CD4-positive, alpha-beta T cell treated with Interleukin-15 for 4 hours (primary cell): ENCODE data around the gene ULBP2.
A peak's percentile ranks its signal among the peaks of the same experiment; 100 is the strongest.
"Not testable (repeated sequence)": the region's sequence is repeated elsewhere in the genome, so short reads cannot be mapped to it uniquely, and the experiment has no call there.

Experiments
- DNase-seq: peaks from one replicate; pipeline ENCODE4 v3.0.0-alpha.2; 2020; ENCODE audit warnings: low spot score

Gene ULBP2

DNA sequence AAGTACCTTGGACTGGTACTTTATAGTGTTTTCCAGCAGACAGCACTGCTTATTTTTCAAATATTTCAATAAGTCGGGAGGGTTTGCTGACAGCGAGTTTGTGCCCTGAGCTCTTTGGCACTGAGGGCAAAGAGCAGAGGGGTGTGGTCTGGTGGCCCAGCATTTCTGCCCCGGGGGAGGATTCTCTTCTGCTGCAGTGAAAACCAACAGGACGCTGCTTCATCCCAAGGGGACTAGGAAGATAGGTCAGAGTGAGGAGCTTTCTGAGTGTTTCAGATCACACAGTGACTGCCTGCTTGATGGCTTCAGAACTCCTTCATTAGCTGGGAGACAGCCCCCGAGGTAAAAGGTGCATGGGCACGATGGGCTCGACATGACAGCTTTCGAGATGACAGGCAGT is 8.6 kb downstream of the ULBP2 start:
- no peak for DNase-seq

GRCh38 chr6:149951096-149951495 is 9.3 kb downstream of the ULBP2 start:
- no peak for DNase-seq

DNA sequence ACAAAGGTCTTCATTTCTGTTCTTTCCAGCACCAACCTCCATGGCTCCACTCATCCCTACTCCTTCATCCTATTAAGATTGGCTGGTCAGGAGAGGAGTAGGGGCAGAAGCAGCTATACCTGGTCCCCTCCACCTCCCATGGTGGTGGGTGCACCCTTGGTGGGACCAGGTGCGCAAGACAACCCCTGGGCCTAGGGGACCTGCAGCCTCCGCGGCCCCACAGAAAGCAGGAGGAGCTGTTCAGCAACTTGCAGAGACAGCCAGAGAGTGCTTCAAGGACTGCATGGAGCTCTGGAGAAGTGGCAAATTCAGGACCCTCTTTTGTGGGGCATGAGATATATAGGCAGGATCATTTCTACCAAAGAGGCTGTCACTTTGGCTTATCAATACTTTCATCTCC is 9.8 kb downstream of the ULBP2 start:
- DNase-seq, result no peak

DNA sequence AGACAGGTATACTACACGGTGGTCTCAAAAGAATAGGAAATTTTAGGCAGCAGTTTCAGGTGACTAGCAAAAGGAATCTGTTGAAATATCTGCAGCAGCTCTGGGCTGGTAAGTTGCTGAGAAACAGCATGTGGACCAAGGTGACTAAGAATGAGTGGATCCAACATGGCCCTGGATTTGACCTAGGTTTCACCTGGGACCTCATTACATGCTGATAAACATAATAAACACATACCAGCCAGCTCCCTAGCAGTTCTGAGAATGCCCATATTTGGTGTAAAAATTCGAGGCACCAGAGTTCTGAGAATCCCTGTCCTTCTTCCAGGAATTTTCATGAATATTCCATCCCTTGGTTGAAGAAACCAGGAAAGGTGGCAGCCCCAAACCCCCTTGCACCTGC is 11.6 kb downstream of the ULBP2 start:
- peak; percentile 16 for DNase-seq

GRCh38 chr6:149953934-149954327 is 12.1 kb downstream of the ULBP2 start:
- DNase-seq, result not testable (repeated sequence)

GRCh38 chr6:149954328-149954983 is 12.6 kb downstream of the ULBP2 start:
- DNase-seq, result not testable (repeated sequence)

DNA sequence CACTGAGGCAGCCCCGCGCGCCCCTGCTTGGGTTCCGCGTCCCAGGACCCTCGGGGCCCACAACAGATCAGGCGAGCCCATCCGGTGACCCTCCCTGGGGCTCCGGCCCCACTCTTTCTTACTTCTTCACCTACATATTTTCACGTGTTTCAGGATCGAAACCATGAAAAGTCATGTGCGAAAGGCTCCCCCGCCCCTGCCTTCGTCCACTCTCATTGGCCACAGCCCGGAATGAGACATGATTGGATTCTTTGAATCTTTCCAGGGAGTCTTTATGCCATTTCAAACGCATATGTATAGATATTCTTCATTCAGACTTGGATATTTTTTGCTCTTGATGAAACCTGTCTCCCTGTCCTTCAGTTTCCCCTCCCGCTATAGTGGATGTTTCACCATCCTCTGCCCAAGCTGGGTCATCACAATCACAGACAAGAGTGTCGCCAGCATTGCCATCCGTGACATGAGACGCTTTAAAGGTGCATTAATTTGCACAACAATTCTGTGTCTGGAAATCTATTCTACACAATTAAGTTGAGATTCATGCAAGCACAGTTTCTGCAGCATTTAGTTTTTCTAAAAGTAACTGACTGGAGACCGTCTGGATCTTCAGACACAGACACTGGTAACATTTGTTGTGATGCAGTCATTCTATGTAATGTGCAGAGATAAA is 13.3 kb downstream of the ULBP2 start:
- not testable (repeated sequence) for DNase-seq

GRCh38 chr6:149955654-149956317 is 14.0 kb downstream of the ULBP2 start:
- DNase-seq, result not testable (repeated sequence)

GRCh38 chr6:149958124-149958523 is 16.3 kb downstream of the ULBP2 start:
- DNase-seq, result not testable (repeated sequence)

GRCh38 chr6:149959806-149960205 is 18.0 kb downstream of the ULBP2 start:
- DNase-seq, result not testable (repeated sequence)

GRCh38 chr6:149960488-149960887 is 18.7 kb downstream of the ULBP2 start:
- DNase-seq, result no peak

DNA sequence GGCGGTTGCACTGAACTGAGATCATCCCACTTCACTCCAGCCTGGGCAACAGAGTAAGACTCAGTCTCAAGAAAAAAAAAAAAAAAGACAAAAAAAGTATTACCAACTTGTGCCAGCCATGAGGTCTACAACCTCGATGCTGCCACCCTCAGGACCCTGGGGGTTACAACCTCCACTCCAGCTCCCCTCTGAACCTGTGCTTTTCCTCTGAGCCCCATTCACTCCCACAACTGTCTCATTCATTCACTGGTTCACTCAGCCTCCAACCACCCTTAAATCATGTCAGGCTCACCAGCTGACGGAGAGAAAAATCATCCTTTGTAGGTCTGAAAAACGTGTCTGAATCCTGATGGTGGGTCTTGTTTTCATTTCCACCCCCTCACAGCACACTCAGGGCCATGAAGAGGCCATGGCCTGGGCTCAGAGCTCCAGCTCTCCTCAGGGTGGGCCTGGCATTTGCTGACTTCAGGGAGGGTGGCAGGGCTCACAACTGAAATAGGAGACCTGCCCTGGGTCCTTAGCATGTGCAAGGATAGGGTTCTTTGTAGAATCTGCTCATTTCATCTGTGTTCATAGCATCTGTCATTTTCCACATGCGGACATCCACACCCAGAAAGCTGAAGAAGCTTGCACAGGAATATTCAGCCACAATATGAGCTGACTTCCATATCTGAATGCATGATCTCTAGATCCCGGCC is 20.1 kb downstream of the ULBP2 start:
- DNase-seq, result peak; percentile 36

- DNase-seq, result no peak
These were observed 20.8 kb downstream of the ULBP2 start for GRCh38 chr6:149962461-149963211.

- peak; percentile 34 for DNase-seq
These were observed 21.3 kb downstream of the ULBP2 start for GRCh38 chr6:149963212-149963461.

GRCh38 chr6:149963462-149964307 is 21.9 kb downstream of the ULBP2 start, which contains the start of gene ULBP1:
ULBP1 (plus strand) TSS chr6:149963943; CDS start chr6:149964050, 107 bp downstream.
- DNase-seq, result peak; percentile 67

DNA sequence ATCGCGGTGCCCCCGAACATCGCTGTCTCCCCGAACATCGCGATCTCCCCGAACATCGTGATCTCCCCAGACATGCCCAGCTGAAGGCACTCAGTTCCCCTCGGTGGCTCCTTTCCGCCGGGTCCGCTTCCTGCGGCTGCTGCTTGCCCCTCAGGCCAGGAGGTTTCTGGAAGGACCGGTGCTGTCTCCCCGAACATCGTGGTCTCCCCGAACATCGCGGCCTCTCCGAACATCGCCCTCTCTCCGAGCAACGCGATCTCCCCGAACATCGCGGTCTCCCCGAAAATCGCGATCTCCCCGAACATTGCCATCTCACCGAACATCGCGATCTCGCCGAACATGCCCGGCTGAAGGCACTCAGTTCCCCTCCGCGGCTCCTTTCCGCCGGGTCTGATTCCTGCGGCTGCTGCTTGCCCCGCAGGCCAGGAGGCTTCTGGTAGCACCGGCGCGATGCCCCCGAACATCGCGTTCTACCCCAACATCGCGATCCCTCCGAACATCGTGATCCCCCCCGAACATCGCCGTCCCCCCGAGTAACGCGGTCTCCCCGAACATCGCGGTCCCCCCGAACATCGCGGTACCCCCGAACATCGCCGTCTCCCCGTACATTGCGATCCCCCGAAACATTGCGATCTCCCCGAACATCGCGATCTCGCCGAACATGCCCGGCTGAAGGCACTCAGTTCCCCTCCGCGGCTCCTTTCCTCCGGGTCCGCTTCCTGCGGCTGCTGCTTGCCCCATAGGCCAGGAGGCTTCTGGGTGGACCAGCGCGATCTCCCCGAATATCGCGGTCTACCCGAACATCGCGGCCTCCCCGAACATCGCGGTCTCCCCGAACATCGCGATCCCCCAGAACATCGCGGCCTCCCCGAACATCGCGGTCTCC is 22.7 kb downstream of the ULBP2 start:
- DNase-seq, result no peak

DNA sequence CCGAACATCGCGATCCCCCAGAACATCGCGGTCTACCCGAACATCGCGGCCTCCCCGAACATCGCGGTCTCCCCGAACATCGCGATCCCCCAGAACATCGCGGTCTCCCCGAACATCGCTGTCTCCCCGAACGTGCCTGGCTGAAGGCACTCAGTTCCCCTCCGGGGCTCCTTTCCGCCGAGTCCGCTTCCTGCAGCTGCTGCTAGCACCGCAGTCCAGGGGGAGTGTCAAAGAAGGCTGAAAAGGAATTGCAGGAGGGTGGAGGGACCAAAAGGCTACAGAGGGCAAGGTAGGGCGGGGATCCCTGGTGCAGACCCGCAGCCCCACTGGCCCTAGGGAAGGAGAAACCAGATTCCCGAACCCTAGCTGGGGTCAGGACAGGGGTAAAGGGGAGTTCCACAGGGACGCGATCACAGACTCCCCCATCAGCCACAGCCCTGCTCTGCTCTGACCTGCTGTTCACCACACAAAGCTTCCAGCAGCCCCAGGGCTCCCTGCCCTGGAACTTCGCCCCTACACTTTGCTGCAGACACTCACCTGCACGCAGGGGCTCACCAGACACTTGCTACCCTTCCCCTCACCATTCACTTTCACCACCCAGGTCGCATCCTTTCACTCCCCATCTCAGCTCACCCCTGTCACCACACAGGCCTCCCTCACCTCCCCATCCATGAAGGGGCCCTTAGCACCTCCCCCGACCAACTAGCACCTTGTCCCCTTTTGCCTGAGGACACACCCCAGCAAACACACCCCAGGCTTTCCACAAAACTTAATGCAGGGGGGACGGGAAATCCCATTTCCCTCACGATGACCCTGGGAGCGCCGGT is 23.6 kb downstream of the ULBP2 start:
- peak; percentile 20 for DNase-seq

DNA sequence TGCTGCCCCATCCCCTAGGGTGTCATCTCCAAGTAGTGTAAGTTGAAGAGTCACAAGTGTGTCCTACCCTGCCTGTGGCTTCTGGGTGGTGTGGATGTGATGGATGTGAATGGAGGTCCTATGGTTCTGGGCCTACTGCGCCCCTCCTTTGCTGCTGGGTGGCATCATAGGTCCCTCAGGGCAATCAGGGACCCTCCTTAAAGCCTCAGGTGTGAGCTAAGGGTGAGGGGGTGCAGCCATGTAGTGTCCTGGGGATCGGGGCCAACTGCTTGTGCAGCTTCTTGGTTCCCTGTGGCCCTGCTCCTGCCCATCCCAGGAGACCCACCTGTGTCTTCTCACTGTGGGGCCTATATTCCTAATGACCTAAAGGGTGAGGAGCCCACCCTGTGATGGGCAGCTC is 24.5 kb downstream of the ULBP2 start:
- not testable (repeated sequence) for DNase-seq

DNA sequence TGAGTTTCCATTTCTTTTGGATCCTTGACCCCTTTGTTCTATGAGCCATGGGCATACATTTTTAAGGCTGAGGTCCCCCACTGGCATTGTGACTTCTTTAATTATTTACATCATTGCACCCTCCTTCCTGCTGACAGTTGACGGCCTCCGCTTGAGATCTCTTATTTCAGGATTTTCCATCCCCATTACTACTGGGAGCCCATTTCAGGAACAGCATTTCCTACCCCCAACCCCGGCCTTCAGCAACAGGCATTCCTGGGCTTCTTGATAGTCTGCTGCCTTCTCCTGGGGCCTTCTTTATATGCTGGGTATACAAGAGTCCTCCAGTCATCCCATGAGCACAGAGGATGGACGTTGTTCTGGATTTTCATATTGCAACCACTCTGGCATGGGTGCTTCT is 25.8 kb downstream of the ULBP2 start:
- DNase-seq, result no peak
